WTC11 (cell line): Measurements from ENCODE around the gene LTBP1. TPM values are rescaled to one million over a fixed set of nuclear protein-coding genes. Genes with fewer than 3 reads are reported as not detected.

Experiments used
- ATAC-seq: fragments of 200-7000 bp; cut with Tn5 transposase; 2 replicates; pipeline ENCODE4 v1.10.0; 2021; ENCODE audit warnings: mild to moderate bottlenecking, moderate library complexity
- CTCF ChIA-PET: fragments of 300-600 bp; sonication (Branson Sonifier 250); formaldehyde crosslinking; loops from one replicate; lab custom pipeline; 2021; ENCODE audit warnings: antibody characterized with exemption; lab: Charles Lee
- POLR2A ChIA-PET: fragments of 350-600 bp; sonication (Branson Sonifier 250); formaldehyde crosslinking; loops from one replicate; lab custom pipeline; 2021; ENCODE audit warnings: antibody characterized with exemption; lab: Charles Lee
- DNase-seq: peaks from one replicate; pipeline ENCODE4 v3.0.0; 2021; ENCODE audit warnings: low spot score
- H3K27ac Mint-ChIP-seq: 2 replicates; pipeline ENCODE4 v1.8.0; 2021; ENCODE audit warnings: mixed read lengths
- H3K27me3 Mint-ChIP-seq: 2 replicates; pipeline ENCODE4 v1.8.0; 2021; ENCODE audit warnings: low read depth, mild to moderate bottlenecking, moderate library complexity, mixed read lengths
- H3K36me3 Mint-ChIP-seq: 2 replicates; pipeline ENCODE4 v1.8.0; 2021; ENCODE audit warnings: mixed read lengths
- H3K4me1 Mint-ChIP-seq: 2 replicates; pipeline ENCODE4 v1.8.0; 2022; ENCODE audit warnings: mixed read lengths
- H3K4me3 Mint-ChIP-seq: 2 replicates; pipeline ENCODE4 v1.8.0; 2021; ENCODE audit warnings: mild to moderate bottlenecking, moderate library complexity, mixed read lengths
- H3K9me3 Mint-ChIP-seq: 2 replicates; pipeline ENCODE4 v1.8.0; 2021; ENCODE audit warnings: mixed read lengths
- ELF4 ChIP-seq: sonication (generic); formaldehyde crosslinking; IDR thresholded peaks from 2 replicates; pipeline ENCODE4 v1.8.1; 2022; ENCODE audit warnings: low read depth, mild to moderate bottlenecking, moderate library complexity, missing genetic modification reagents
- EMX1 ChIP-seq: fragments of 250-450 bp; sonication (Bioruptor Pico); IDR thresholded peaks from 2 replicates; pipeline ENCODE4 v1.8.0; 2021; ENCODE audit warnings: mild to moderate bottlenecking
- FOXP1 ChIP-seq: sonication (generic); formaldehyde crosslinking; IDR thresholded peaks from 2 replicates; pipeline ENCODE4 v1.8.0; 2022; ENCODE audit warnings: missing genetic modification reagents, mild to moderate bottlenecking, moderate library complexity, borderline replicate concordance
- GRHL2 ChIP-seq: fragments of 250-450 bp; sonication (Bioruptor Pico); IDR thresholded peaks from 2 replicates; pipeline ENCODE4 v1.8.0; 2022; ENCODE audit warnings: mild to moderate bottlenecking, moderate library complexity; ENCODE audit not compliant: insufficient replicate concordance, severe bottlenecking
- GTF2I ChIP-seq: fragments of 250-450 bp; sonication (Bioruptor Pico); conservative IDR thresholded peaks from 2 replicates; pipeline ENCODE4 v1.4.0; 2021; ENCODE audit warnings: mild to moderate bottlenecking
- JAZF1 ChIP-seq: fragments of 250-450 bp; sonication (Bioruptor Pico); IDR thresholded peaks from 2 replicates; pipeline ENCODE4 v1.9.0; 2021; ENCODE audit warnings: moderate library complexity, mild to moderate bottlenecking, inconsistent platforms
- NR2C2 ChIP-seq: sonication (generic); formaldehyde crosslinking; IDR thresholded peaks from 2 replicates; pipeline ENCODE4 v1.8.0; 2022; ENCODE audit warnings: mild to moderate bottlenecking, missing genetic modification reagents
- RORB ChIP-seq: fragments of 250-450 bp; sonication (Bioruptor Pico); IDR thresholded peaks from 2 replicates; pipeline ENCODE4 v1.9.0; 2021; ENCODE audit warnings: mild to moderate bottlenecking
- TP53 ChIP-seq: sonication (generic); formaldehyde crosslinking; IDR thresholded peaks from 2 replicates; pipeline ENCODE4 v1.8.1; 2023; ENCODE audit warnings: mild to moderate bottlenecking, missing genetic modification reagents
- ZBTB21 ChIP-seq: sonication (generic); formaldehyde crosslinking; IDR thresholded peaks from 2 replicates; pipeline ENCODE4 v1.8.1; 2023; ENCODE audit warnings: mild to moderate bottlenecking, missing genetic modification reagents, borderline replicate concordance
- ZNF138 ChIP-seq: sonication (generic); formaldehyde crosslinking; conservative IDR thresholded peaks from 2 replicates; pipeline ENCODE4 v1.8.1; 2022; ENCODE audit warnings: mild to moderate bottlenecking, moderate library complexity, missing genetic modification reagents
- ZNF232 ChIP-seq: sonication (generic); formaldehyde crosslinking; IDR thresholded peaks from 2 replicates; pipeline ENCODE4 v1.8.0; 2022; ENCODE audit warnings: mild to moderate bottlenecking, missing genetic modification reagents
- total RNA-seq: library from RNA; stranded (reverse); gene quantifications from 3 replicates; pipeline ENCODE4 v1.2.3, GENCODE V29; 2021
- TF ChIP-seq, protein P1 (sequence below): fragments of 250-450 bp; sonication (Bioruptor Pico); IDR thresholded peaks from 2 replicates; pipeline ENCODE4 v1.9.0; 2021; ENCODE audit warnings: mild to moderate bottlenecking
- TF ChIP-seq, protein P2 (sequence below): sonication (generic); formaldehyde crosslinking; IDR thresholded peaks from 2 replicates; pipeline ENCODE4 v1.8.0; 2023; ENCODE audit warnings: missing genetic modification reagents
- TF ChIP-seq, protein P3 (sequence below): sonication (generic); formaldehyde crosslinking; IDR thresholded peaks from 2 replicates; pipeline ENCODE4 v1.8.1; 2022; ENCODE audit warnings: mild to moderate bottlenecking, moderate library complexity, missing genetic modification reagents
- TF ChIP-seq, protein P4 (sequence below): fragments of 200-600 bp; IDR thresholded peaks from 2 replicates; pipeline ENCODE4 v1.8.0; 2022; ENCODE audit warnings: antibody characterized with exemption
- TF ChIP-seq, protein P5 (sequence below): sonication (generic); formaldehyde crosslinking; IDR thresholded peaks from 2 replicates; pipeline ENCODE4 v1.8.1; 2023; ENCODE audit warnings: mild to moderate bottlenecking, missing genetic modification reagents
- TF ChIP-seq, protein P6 (sequence below): sonication (generic); formaldehyde crosslinking; IDR thresholded peaks from 2 replicates; pipeline ENCODE4 v1.8.1; 2022; ENCODE audit warnings: low read depth, mild to moderate bottlenecking, moderate library complexity, missing genetic modification reagents, borderline replicate concordance
- TF ChIP-seq, protein P7 (sequence below): sonication (generic); formaldehyde crosslinking; IDR thresholded peaks from 2 replicates; pipeline ENCODE4 v1.8.0; 2022; ENCODE audit warnings: mild to moderate bottlenecking, missing genetic modification reagents
- TF ChIP-seq, protein P8 (sequence below): sonication (generic); formaldehyde crosslinking; IDR thresholded peaks from 2 replicates; pipeline ENCODE4 v1.8.1; 2022; ENCODE audit warnings: low read depth, missing genetic modification reagents, borderline replicate concordance

Gene LTBP1
- total RNA-seq, 1 experiment from 2014 or later: 33.6 TPM

DNA sequence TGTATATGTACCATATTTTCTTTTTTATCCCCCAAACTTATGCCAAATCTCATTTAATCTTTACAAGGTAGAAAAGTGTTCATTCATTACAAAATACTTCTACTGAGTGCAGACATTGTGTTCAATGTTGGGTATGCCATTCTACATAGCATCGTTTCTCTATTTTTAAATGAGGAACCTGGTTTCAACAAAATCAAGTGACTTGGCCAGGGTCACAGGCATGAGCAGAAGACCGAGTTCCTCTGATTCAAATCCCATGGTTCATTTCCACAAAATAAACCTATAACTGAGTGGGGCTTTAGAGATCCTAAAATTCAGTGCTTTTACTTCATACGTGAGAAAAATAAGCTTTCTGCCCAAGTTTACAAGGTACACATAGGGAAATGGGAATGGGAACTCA, 448.3 kb downstream of the LTBP1 start:
- TF ChIP-seq ZNF232 (CRISPR knock-in tag) (no peak), NR2C2 (CRISPR knock-in tag) (no peak), FOXP1 (CRISPR knock-in tag) (no peak), GRHL2 (CRISPR knock-in tag) (no peak)
- TF ChIP-seq, protein P1, sequence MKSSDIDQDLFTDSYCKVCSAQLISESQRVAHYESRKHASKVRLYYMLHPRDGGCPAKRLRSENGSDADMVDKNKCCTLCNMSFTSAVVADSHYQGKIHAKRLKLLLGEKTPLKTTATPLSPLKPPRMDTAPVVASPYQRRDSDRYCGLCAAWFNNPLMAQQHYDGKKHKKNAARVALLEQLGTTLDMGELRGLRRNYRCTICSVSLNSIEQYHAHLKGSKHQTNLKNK (CRISPR knock-in tag): no peak
- TF ChIP-seq, protein P2, sequence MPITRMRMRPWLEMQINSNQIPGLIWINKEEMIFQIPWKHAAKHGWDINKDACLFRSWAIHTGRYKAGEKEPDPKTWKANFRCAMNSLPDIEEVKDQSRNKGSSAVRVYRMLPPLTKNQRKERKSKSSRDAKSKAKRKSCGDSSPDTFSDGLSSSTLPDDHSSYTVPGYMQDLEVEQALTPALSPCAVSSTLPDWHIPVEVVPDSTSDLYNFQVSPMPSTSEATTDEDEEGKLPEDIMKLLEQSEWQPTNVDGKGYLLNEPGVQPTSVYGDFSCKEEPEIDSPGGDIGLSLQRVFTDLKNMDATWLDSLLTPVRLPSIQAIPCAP: no peak
- TF ChIP-seq, protein P3, sequence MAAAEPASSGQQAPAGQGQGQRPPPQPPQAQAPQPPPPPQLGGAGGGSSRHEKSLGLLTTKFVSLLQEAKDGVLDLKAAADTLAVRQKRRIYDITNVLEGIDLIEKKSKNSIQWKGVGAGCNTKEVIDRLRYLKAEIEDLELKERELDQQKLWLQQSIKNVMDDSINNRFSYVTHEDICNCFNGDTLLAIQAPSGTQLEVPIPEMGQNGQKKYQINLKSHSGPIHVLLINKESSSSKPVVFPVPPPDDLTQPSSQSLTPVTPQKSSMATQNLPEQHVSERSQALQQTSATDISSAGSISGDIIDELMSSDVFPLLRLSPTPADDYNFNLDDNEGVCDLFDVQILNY: no peak
- CTCF ChIA-PET: interaction anchor here (1.0 to 1.7 kb wide), 3 partner anchors 7 to 642 kb away, joined by 3 to 15 read pairs (median 4); no protein-coding TSS in a partner anchor
- Mint-ChIP-seq H3K4me3 (no peak overlapping the region), H3K27ac (no peak overlapping the region), H3K9me3 (peaks cover 12% of the 10 kb centered on the region), H3K4me1 (peaks cover 18% of the 10 kb centered on the region), H3K36me3 (peaks cover 14% of the 10 kb centered on the region), H3K27me3 (no peaks in the 10 kb centered on the region)
- POLR2A ChIA-PET: no interaction called here
- DNase-seq: no peak
- no peak for ATAC-seq

DNA sequence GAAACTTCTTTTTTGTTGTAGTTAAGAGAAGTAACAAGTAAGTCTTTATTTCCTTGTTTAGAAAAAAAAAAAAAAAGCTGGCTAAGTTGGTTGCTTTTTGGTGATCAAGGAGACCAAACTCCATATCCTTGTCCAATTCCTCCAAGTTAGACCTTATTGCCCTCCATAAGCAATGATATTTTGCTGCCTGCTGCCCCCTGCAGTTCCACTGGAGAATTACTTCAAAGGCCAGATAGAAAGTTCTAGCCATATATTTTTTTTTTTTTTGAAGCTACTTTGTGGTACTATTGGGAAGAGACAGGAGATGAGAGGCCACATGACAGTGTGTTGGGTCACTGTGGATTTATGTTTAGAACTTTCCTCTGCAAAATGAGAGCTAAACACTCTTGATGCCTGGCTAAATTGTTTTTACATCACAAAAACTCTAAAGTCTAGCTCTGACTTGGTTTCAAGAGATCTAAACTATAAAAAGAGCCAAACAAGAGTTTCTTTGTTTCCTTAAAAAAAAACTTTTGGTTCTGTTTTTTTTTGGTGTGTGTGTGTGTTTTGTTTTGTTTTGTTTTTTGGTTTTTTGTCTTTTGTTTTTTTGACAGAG, 449.0 kb downstream of the LTBP1 start:
- DNase-seq (peak; percentile 68), ATAC-seq (peak; percentile 41; the same call in 1 of the 2 replicates)
- H3K4me1 Mint-ChIP-seq: peaks cover 18% of the 10 kb centered on the region
- no peaks in the 10 kb centered on the region for H3K27me3 Mint-ChIP-seq
- TF ChIP-seq, protein P4, sequence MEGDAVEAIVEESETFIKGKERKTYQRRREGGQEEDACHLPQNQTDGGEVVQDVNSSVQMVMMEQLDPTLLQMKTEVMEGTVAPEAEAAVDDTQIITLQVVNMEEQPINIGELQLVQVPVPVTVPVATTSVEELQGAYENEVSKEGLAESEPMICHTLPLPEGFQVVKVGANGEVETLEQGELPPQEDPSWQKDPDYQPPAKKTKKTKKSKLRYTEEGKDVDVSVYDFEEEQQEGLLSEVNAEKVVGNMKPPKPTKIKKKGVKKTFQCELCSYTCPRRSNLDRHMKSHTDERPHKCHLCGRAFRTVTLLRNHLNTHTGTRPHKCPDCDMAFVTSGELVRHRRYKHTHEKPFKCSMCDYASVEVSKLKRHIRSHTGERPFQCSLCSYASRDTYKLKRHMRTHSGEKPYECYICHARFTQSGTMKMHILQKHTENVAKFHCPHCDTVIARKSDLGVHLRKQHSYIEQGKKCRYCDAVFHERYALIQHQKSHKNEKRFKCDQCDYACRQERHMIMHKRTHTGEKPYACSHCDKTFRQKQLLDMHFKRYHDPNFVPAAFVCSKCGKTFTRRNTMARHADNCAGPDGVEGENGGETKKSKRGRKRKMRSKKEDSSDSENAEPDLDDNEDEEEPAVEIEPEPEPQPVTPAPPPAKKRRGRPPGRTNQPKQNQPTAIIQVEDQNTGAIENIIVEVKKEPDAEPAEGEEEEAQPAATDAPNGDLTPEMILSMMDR: peak; percentile 35; the same call in 1 of the 2 replicates
- TF ChIP-seq GTF2I (no peak), EMX1 (CRISPR knock-in tag) (no peak)
- TF ChIP-seq, protein P5, sequence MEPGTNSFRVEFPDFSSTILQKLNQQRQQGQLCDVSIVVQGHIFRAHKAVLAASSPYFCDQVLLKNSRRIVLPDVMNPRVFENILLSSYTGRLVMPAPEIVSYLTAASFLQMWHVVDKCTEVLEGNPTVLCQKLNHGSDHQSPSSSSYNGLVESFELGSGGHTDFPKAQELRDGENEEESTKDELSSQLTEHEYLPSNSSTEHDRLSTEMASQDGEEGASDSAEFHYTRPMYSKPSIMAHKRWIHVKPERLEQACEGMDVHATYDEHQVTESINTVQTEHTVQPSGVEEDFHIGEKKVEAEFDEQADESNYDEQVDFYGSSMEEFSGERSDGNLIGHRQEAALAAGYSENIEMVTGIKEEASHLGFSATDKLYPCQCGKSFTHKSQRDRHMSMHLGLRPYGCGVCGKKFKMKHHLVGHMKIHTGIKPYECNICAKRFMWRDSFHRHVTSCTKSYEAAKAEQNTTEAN (CRISPR knock-in tag): no peak
- TF ChIP-seq, protein P6, sequence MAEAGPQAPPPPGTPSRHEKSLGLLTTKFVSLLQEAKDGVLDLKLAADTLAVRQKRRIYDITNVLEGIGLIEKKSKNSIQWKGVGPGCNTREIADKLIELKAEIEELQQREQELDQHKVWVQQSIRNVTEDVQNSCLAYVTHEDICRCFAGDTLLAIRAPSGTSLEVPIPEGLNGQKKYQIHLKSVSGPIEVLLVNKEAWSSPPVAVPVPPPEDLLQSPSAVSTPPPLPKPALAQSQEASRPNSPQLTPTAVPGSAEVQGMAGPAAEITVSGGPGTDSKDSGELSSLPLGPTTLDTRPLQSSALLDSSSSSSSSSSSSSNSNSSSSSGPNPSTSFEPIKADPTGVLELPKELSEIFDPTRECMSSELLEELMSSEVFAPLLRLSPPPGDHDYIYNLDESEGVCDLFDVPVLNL (CRISPR knock-in tag): no peak
- TF ChIP-seq, protein P7, sequence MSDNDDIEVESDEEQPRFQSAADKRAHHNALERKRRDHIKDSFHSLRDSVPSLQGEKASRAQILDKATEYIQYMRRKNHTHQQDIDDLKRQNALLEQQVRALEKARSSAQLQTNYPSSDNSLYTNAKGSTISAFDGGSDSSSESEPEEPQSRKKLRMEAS (CRISPR knock-in tag): no peak
- TF ChIP-seq, all 79 proteins: peak for 1
- ChIA-PET CTCF (interaction anchor here (0.6 to 1.7 kb wide), 36 partner anchors 8 to 1512 kb away, joined by 3 to 15 read pairs (median 4); partner anchors contain the start of gene FAM98A), POLR2A (interaction anchor here (0.6 kb wide), 3 partner anchors 126 to 538 kb away, joined by 3 to 4 read pairs (median 3); no protein-coding TSS in a partner anchor)
- Mint-ChIP-seq H3K4me3 (no peak overlapping the region), H3K27ac (no peak overlapping the region), H3K36me3 (peaks cover 14% of the 10 kb centered on the region), H3K9me3 (peaks cover 12% of the 10 kb centered on the region)

DNA sequence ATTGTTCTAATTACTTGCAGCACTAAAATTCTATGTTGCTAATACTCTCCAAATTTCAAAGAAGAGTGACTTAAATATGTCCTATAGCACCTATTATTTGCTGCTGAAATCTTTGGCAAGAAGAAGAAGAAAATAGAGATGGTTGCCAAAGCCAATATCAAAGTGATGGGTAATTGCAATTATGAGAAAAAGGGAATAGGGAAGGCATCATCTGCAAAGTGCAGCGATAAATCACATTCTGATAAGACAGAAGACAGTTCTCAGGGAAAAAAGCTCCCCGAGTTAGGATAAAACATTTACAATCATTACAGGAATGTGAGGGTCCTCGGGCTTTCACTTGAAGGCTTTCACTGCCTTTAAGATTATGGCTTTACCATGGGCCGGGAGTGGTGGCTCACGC, 457.6 kb downstream of the LTBP1 start:
- peaks cover 10% of the 10 kb centered on the region for H3K4me1 Mint-ChIP-seq
- ChIA-PET CTCF (no interaction called here), POLR2A (no interaction called here)
- H3K27ac Mint-ChIP-seq: no peak overlapping the region
- DNase-seq: no peak
- H3K4me3 Mint-ChIP-seq: no peak overlapping the region
- peaks cover 14% of the 10 kb centered on the region for H3K36me3 Mint-ChIP-seq
- H3K9me3 Mint-ChIP-seq: peaks cover 16% of the 10 kb centered on the region
- H3K27me3 Mint-ChIP-seq: no peaks in the 10 kb centered on the region
- TF ChIP-seq, protein P8, sequence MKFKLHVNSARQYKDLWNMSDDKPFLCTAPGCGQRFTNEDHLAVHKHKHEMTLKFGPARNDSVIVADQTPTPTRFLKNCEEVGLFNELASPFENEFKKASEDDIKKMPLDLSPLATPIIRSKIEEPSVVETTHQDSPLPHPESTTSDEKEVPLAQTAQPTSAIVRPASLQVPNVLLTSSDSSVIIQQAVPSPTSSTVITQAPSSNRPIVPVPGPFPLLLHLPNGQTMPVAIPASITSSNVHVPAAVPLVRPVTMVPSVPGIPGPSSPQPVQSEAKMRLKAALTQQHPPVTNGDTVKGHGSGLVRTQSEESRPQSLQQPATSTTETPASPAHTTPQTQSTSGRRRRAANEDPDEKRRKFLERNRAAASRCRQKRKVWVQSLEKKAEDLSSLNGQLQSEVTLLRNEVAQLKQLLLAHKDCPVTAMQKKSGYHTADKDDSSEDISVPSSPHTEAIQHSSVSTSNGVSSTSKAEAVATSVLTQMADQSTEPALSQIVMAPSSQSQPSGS (CRISPR knock-in tag): no peak
- no peak for TF ChIP-seq ZNF138 (CRISPR knock-in tag)
- TF ChIP-seq ZBTB21 (CRISPR knock-in tag): no peak
- TF ChIP-seq TP53: no peak
- no peak for TF ChIP-seq ELF4 (CRISPR knock-in tag)
- TF ChIP-seq RORB: no peak
- no peak for TF ChIP-seq EMX1 (CRISPR knock-in tag)
- TF ChIP-seq, protein P1 (CRISPR knock-in tag): no peak
- TF ChIP-seq JAZF1 (CRISPR knock-in tag): no peak
- TF ChIP-seq, protein P4: no peak
- TF ChIP-seq, all 79 proteins: peak for 0
- no peak for ATAC-seq
